ENCODE measurements around the gene RBM43.

DNA sequence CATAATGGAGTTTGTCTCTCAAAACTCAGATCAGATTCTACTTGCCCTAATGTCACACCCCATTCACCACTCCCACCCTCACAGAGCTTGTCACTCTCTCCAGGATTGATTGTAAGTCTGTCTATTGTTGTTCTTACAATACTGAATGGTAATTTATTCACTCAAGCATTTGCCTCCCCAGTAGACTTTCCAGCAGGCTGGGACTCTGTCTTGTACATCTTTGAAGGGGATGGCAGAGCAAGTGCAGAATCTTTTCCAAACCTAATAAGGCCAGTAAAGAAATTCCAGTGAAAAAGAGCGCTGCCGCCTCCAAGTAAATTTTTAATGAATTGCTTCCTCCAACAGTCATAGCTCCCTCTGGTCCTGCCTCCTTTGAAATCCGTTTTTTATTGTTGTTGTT is 56.9 kb downstream of the RBM43 start:
- TF ChIP-seq EZH2 (IDR thresholded peaks at IDR 0.05; ENCODE audit: insufficient read depth, low read length) (no peak), CTCF (IDR thresholded peaks at IDR 0.05; ENCODE audit: insufficient read depth, low read depth, low read length) (no peak)

All from astrocyte (in vitro differentiated cells and primary cell).